ENCODE measurements around the gene ZNF256. TPM values are rescaled to one million over a fixed set of nuclear protein-coding genes. Genes with fewer than 3 reads are reported as not detected.

Gene ZNF256
- polyA plus RNA-seq, 1 donor from 2014 or later: 11.0 TPM

GRCh38 chr19:57947088-57947418, 453 bp downstream of the ZNF256 start:
- Histone ChIP-seq H3K4me3 (ENCODE audit: low read length) (peak overlapping the region; percentile 100), H3K27me3 (ENCODE audit: insufficient read depth, low read depth, low read length) (no peaks in the 10 kb centered on the region), H3K79me2 (replicated peaks; ENCODE audit: insufficient read depth, low read length) (peaks cover 31% of the 10 kb centered on the region), H2AFZ (ENCODE audit: low read depth, low read length) (peak overlapping the region; percentile 83), H3K27ac (ENCODE audit: low read length) (peak overlapping the region; percentile 81), H3F3A (ENCODE audit: insufficient read depth, low read length, poor library complexity, severe bottlenecking) (no peaks in the 10 kb centered on the region), H3K9ac (ENCODE audit: low read length) (peak overlapping the region; percentile 91), H3K9me2 (ENCODE audit: insufficient read depth, low read length) (no peaks in the 10 kb centered on the region), H3K4me2 (ENCODE audit: low read length) (peak overlapping the region; percentile 98), H4K20me1 (ENCODE audit: insufficient read depth) (no peaks in the 10 kb centered on the region), H3K9me3 (ENCODE audit: low read length) (peaks cover 7% of the 10 kb centered on the region), H3K36me3 (ENCODE audit: insufficient read depth, low read length) (peaks cover 20% of the 10 kb centered on the region)
- no peak for TF ChIP-seq EP300 (conservative IDR thresholded peaks at IDR 0.05; ENCODE audit: poor library complexity, severe bottlenecking)
- no peak for TF ChIP-seq POLR2AphosphoS5 (IDR thresholded peaks at IDR 0.05)
- TF ChIP-seq EZH2 (IDR thresholded peaks at IDR 0.05; ENCODE audit: borderline replicate concordance, insufficient read depth, low read length, poor library complexity, severe bottlenecking): no peak
- no peak for TF ChIP-seq CTCF (IDR thresholded peaks at IDR 0.05; ENCODE audit: poor library complexity, severe bottlenecking)

- TF ChIP-seq MXI1 (conservative IDR thresholded peaks at IDR 0.05; ENCODE audit: poor library complexity, severe bottlenecking): no peak
- no peak for TF ChIP-seq SMC3 (conservative IDR thresholded peaks at IDR 0.05; ENCODE audit: poor library complexity)
- no peak for TF ChIP-seq REST (IDR thresholded peaks at IDR 0.05; ENCODE audit: borderline replicate concordance)
- TF ChIP-seq CTCF (IDR thresholded peaks at IDR 0.05; ENCODE audit: poor library complexity, severe bottlenecking): no peak
- TF ChIP-seq EP300 (conservative IDR thresholded peaks at IDR 0.05; ENCODE audit: poor library complexity, severe bottlenecking): no peak
- TF ChIP-seq EZH2 (IDR thresholded peaks at IDR 0.05; ENCODE audit: borderline replicate concordance, insufficient read depth, low read length, poor library complexity, severe bottlenecking): no peak
- no peak for TF ChIP-seq TAF1 (IDR thresholded peaks at IDR 0.05; ENCODE audit: low read depth)
- no peak for TF ChIP-seq POLR2AphosphoS5 (IDR thresholded peaks at IDR 0.05)
- no peak for TF ChIP-seq RAD21 (conservative IDR thresholded peaks at IDR 0.05)
- peaks cover 7% of the 10 kb centered on the region for H3K9me3 ChIP-seq (ENCODE audit: low read length)
- peak overlapping the region; percentile 91 for H3K9ac ChIP-seq (ENCODE audit: low read length)
- no peaks in the 10 kb centered on the region for H3K9me2 ChIP-seq (ENCODE audit: insufficient read depth, low read length)
- peaks cover 26% of the 10 kb centered on the region for H3K36me3 ChIP-seq (ENCODE audit: insufficient read depth, low read length)
- H3K4me3 ChIP-seq (ENCODE audit: low read length): peak overlapping the region; percentile 100
- no peak overlapping the region for H2AFZ ChIP-seq (ENCODE audit: low read depth, low read length)
- no peaks in the 10 kb centered on the region for H3K27me3 ChIP-seq (ENCODE audit: insufficient read depth, low read depth, low read length)
- H3F3A ChIP-seq (ENCODE audit: insufficient read depth, low read length, poor library complexity, severe bottlenecking): no peaks in the 10 kb centered on the region
- peaks cover 31% of the 10 kb centered on the region for H3K79me2 ChIP-seq (replicated peaks; ENCODE audit: insufficient read depth, low read length)
- H3K27ac ChIP-seq (ENCODE audit: low read length): no peak overlapping the region
- H3K4me2 ChIP-seq (ENCODE audit: low read length): peak overlapping the region; percentile 98
- H4K20me1 ChIP-seq (ENCODE audit: insufficient read depth): no peaks in the 10 kb centered on the region
These were observed 1.2 kb downstream of the ZNF256 start for GRCh38 chr19:57946316-57946715.
